GM19438 (cell line): ENCODE data around the gene CCL21.
"Not testable (repeated sequence)": the region's sequence is repeated elsewhere in the genome, so short reads cannot be mapped to it uniquely, and the experiment has no call there.

Experiments used
- ATAC-seq: cut with Tn5 transposase; IDR thresholded peaks from one replicate; pipeline ENCODE4 v1.9.1; 2021; ENCODE audit warnings: low read depth; ENCODE audit not compliant: unreplicated experiment

Gene CCL21

GRCh38 chr9:34710023-34710422 lies at the start of gene CCL21:
Gene CCL21 (minus strand): TSS chr9:34710136. CDS start chr9:34710066, 70 bp downstream.
- ATAC-seq, result no peak

GRCh38 chr9:34759432-34760134 lies 49.6 kb upstream of the CCL21 start:
- ATAC-seq, result no peak

GRCh38 chr9:34750320-34750719 lies 40.4 kb upstream of the CCL21 start:
- ATAC-seq, result not testable (repeated sequence)

GRCh38 chr9:34746526-34746925 lies 36.6 kb upstream of the CCL21 start:
- ATAC-seq, result no peak

- ATAC-seq, result no peak
These were observed 34.6 kb upstream of the CCL21 start for GRCh38 chr9:34744295-34745221.

- ATAC-seq, result no peak
These were observed 32.8 kb upstream of the CCL21 start for GRCh38 chr9:34742710-34743109.

- ATAC-seq, result no peak
These were observed 31.7 kb upstream of the CCL21 start for GRCh38 chr9:34741628-34742027.

GRCh38 chr9:34740176-34740575 lies 30.2 kb upstream of the CCL21 start:
- not testable (repeated sequence) for ATAC-seq

- no peak for ATAC-seq
These were observed 27.8 kb upstream of the CCL21 start for GRCh38 chr9:34737677-34738260.

- no peak for ATAC-seq
These were observed 24.8 kb upstream of the CCL21 start for GRCh38 chr9:34734720-34735119.

GRCh38 chr9:34732886-34733285 lies 22.9 kb upstream of the CCL21 start:
- no peak for ATAC-seq

- ATAC-seq, result no peak
These were observed 22.5 kb upstream of the CCL21 start for GRCh38 chr9:34732478-34732877.

- no peak for ATAC-seq
These were observed 13.2 kb upstream of the CCL21 start for GRCh38 chr9:34723141-34723540.

GRCh38 chr9:34719769-34720025 lies 9.8 kb upstream of the CCL21 start:
- not testable (repeated sequence) for ATAC-seq

GRCh38 chr9:34719021-34719768 lies 9.3 kb upstream of the CCL21 start:
- no peak for ATAC-seq

GRCh38 chr9:34717996-34718614 lies 8.2 kb upstream of the CCL21 start:
- ATAC-seq, result no peak

- no peak for ATAC-seq
These were observed 6.8 kb upstream of the CCL21 start for GRCh38 chr9:34716711-34717110.

- no peak for ATAC-seq
These were observed 5.8 kb upstream of the CCL21 start for GRCh38 chr9:34715639-34716215.

GRCh38 chr9:34714007-34714406 lies 4.1 kb upstream of the CCL21 start:
- no peak for ATAC-seq

- ATAC-seq, result no peak
These were observed 2.2 kb upstream of the CCL21 start for GRCh38 chr9:34712140-34712539.
